HepG2 (cell line): Measurements from ENCODE around the gene PANK2. TPM values are rescaled to one million over a fixed set of nuclear protein-coding genes. Genes with fewer than 3 reads are reported as not detected.

ENCODE experiments used
- AHR ChIP-seq: IDR thresholded peaks from 2 replicates; pipeline ENCODE4 v1.6.1; 2018; ENCODE audit warnings: missing genetic modification reagents, missing compliant biosample characterization
- CAMTA2 ChIP-seq: sonication (generic); formaldehyde crosslinking; IDR thresholded peaks from 2 replicates; pipeline ENCODE4 v1.4.0; 2020; ENCODE audit warnings: mild to moderate bottlenecking, missing genetic modification reagents, borderline replicate concordance
- GPN1 ChIP-seq: sonication (generic); formaldehyde crosslinking; IDR thresholded peaks from 2 replicates; pipeline ENCODE4 v1.5.1; 2020; ENCODE audit warnings: missing genetic modification reagents, borderline replicate concordance
- MAFK ChIP-seq, 2 experiments: IDR thresholded peaks in 1 of 2; conservative IDR thresholded peaks in 1 of 2; 2 replicates each; pipeline ENCODE4 v1.6.1; 2011; ENCODE audit warnings: improper control_type of control experiment in 2 of 2, low read length in 2 of 2
- MIER3 ChIP-seq: IDR thresholded peaks from 2 replicates; pipeline ENCODE4 v1.6.1; 2016; ENCODE audit warnings: missing compliant biosample characterization, borderline replicate concordance
- PTBP1 ChIP-seq: fragments of 200-400 bp; formaldehyde crosslinking; IDR thresholded peaks from 2 replicates; pipeline ENCODE4 v1.6.1; 2018; ENCODE audit warnings: low read length, low read depth; ENCODE audit not compliant: poor library complexity, severe bottlenecking
- RAD51 ChIP-seq: fragments of 450-650 bp; IDR thresholded peaks from 2 replicates; pipeline ENCODE4 v1.6.1; 2016; ENCODE audit warnings: borderline replicate concordance
- SALL1 ChIP-seq: sonication (generic); formaldehyde crosslinking; IDR thresholded peaks from 2 replicates; pipeline ENCODE4 v1.8.0; 2022; ENCODE audit warnings: mild to moderate bottlenecking, missing genetic modification reagents
- SRSF9 ChIP-seq: fragments of 200-400 bp; formaldehyde crosslinking; IDR thresholded peaks from 2 replicates; pipeline ENCODE4 v1.6.1; 2018; ENCODE audit warnings: borderline replicate concordance, mild to moderate bottlenecking, low read depth, low read length; ENCODE audit not compliant: insufficient read depth, poor library complexity, severe bottlenecking
- ZBTB21 ChIP-seq: sonication (generic); formaldehyde crosslinking; IDR thresholded peaks from 2 replicates; pipeline ENCODE4 v1.4.0; 2020; ENCODE audit warnings: missing genetic modification reagents
- ZMYM2 ChIP-seq: sonication (generic); formaldehyde crosslinking; IDR thresholded peaks from 2 replicates; pipeline ENCODE4 v1.8.0; 2022; ENCODE audit warnings: mild to moderate bottlenecking, missing genetic modification reagents
- ZNF207 ChIP-seq: fragments of 450-650 bp; IDR thresholded peaks from 2 replicates; pipeline ENCODE4 v1.6.1; 2016; ENCODE audit warnings: antibody characterized with exemption, borderline replicate concordance
- ZNF234 ChIP-seq: sonication (generic); formaldehyde crosslinking; conservative IDR thresholded peaks from 2 replicates; pipeline ENCODE4 v1.5.1; 2020; ENCODE audit warnings: mild to moderate bottlenecking, missing genetic modification reagents
- ZNF549 ChIP-seq: sonication (generic); formaldehyde crosslinking; IDR thresholded peaks from 2 replicates; pipeline ENCODE4 v1.5.0; 2020; ENCODE audit warnings: missing genetic modification reagents
- ZNF749 ChIP-seq: sonication (generic); formaldehyde crosslinking; IDR thresholded peaks from 2 replicates; pipeline ENCODE4 v1.8.0; 2022; ENCODE audit warnings: mild to moderate bottlenecking, missing genetic modification reagents, moderate library complexity, borderline replicate concordance
- ZNF839 ChIP-seq: sonication (generic); formaldehyde crosslinking; IDR thresholded peaks from 2 replicates; pipeline ENCODE4 v1.4.0; 2020; ENCODE audit warnings: missing genetic modification reagents, mild to moderate bottlenecking, borderline replicate concordance
- ZNF883 ChIP-seq: sonication (generic); formaldehyde crosslinking; IDR thresholded peaks from 2 replicates; pipeline ENCODE4 v1.5.1; 2020; ENCODE audit warnings: mild to moderate bottlenecking, missing genetic modification reagents; ENCODE audit errors: not compliant biosample characterization
- polyA plus RNA-seq, 8 experiments: library from polyadenylated mRNA; depleted of rRNA in 3 of 8; stranded (reverse) in 7 of 8; unstranded in 1 of 8; fragments of >200 nt; fragmentation: Illumina TruSeq in 4 of 8; extraction: Trizol in 4 of 8; gene quantifications; 2 replicates each; pipeline versions ENCODE4 v1.2.1 to v1.2.3, GENCODE V29; 2011 to 2016; ENCODE audit warnings: low read depth in 4 of 8, missing spikeins in 1 of 8, mixed read lengths in 1 of 8; ENCODE audit not compliant: insufficient read depth in 1 of 8
- total RNA-seq, 5 experiments: library from RNA; depleted of rRNA; stranded (reverse); fragments of >200 nt; fragmentation: Illumina TruSeq; extraction: Trizol; gene quantifications; 2 replicates each; pipeline ENCODE4 v1.2.3, GENCODE V29; 2016; ENCODE audit warnings: low read depth in 1 of 5
- TF ChIP-seq, protein P1 (sequence below): sonication (generic); formaldehyde crosslinking; IDR thresholded peaks from 2 replicates; pipeline ENCODE4 v1.4.0; 2020; ENCODE audit warnings: missing genetic modification reagents, borderline replicate concordance
- TF ChIP-seq, protein P2 (sequence below): sonication (generic); formaldehyde crosslinking; IDR thresholded peaks from 2 replicates; pipeline ENCODE4 v1.9.0; 2021; ENCODE audit warnings: mild to moderate bottlenecking, missing genetic modification reagents

The PANK2 gene
- total and polyA plus RNA-seq, 2 of the 13 experiments (the other 11 are each of a cell fraction or from before 2014, with no cell fraction given) = 39.2 to 123 TPM

DNA sequence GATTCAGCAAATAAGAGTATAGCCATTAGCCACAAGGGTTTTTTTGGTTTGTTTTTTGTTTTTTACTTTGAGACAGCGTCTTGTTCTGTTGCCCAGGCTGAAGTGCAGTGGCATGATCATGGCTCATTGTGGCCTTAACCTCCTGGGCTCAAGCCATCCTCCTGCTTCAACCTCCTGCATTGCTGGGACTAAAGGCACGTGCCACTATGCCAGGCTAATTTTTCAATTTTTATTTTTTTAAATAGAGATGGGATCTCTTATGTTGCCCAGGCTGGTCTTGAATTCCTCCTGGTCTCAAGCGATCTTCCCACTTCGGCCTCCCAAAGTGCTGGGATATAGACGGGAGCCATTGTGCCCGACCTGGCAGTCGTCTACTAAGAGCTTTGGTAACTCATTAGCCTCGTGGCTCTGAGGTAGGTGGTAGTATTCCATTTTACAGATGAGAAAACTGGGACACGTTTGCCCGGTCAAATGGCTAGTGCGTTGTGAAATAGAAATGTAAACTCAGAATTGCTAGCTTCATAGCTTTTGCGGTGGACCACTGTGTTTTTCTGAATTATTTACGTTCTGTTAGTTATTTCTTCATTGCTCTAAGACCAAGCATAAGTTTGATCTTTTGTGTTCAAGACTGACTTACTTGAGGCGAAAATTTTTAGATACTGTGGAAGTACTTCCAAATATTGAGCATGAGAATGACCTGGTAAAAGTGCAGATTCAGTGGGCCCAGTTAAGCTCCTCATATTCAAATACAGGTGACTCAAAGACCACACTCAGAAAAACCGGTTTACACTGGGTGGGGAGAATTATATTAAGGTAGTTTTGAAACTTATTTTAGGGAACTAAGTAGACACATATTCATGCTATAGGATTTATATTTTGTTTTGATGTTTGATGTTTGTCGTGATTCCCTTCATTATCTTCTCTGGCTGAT is 2.1 kb downstream of the PANK2 start (continued):
- TF ChIP-seq CAMTA2 (CRISPR knock-in tag) (no peak), MAFK (conservative IDR thresholded peaks at IDR 0.05 in 1 of 2, IDR thresholded peaks at IDR 0.05 in 1 of 2; ENCODE audit: low read length in 2 of 2) (no peak), ZBTB21 (CRISPR knock-in tag) (no peak), ZNF883 (no peak), AHR (no peak), MIER3 (CRISPR knock-in tag) (no peak), ZNF839 (no peak), SRSF9 (no peak), ZMYM2 (CRISPR knock-in tag) (peak; percentile 52; the same call in 1 of the 2 replicates), PTBP1 (no peak), ZNF749 (CRISPR knock-in tag) (no peak), ZNF207 (no peak), GPN1 (no peak), RAD51 (no peak), ZNF549 (CRISPR knock-in tag) (no peak), ZNF234 (CRISPR knock-in tag) (no peak), SALL1 (CRISPR knock-in tag) (0 out of 2 replicates have a peak, but pooled peaks have one; percentile 22)
- TF ChIP-seq, protein P1, sequence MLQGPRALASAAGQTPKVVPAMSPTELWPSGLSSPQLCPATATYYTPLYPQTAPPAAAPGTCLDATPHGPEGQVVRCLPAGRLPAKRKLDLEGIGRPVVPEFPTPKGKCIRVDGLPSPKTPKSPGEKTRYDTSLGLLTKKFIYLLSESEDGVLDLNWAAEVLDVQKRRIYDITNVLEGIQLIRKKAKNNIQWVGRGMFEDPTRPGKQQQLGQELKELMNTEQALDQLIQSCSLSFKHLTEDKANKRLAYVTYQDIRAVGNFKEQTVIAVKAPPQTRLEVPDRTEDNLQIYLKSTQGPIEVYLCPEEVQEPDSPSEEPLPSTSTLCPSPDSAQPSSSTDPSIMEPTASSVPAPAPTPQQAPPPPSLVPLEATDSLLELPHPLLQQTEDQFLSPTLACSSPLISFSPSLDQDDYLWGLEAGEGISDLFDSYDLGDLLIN (CRISPR knock-in tag) = no peak
- TF ChIP-seq, protein P2, sequence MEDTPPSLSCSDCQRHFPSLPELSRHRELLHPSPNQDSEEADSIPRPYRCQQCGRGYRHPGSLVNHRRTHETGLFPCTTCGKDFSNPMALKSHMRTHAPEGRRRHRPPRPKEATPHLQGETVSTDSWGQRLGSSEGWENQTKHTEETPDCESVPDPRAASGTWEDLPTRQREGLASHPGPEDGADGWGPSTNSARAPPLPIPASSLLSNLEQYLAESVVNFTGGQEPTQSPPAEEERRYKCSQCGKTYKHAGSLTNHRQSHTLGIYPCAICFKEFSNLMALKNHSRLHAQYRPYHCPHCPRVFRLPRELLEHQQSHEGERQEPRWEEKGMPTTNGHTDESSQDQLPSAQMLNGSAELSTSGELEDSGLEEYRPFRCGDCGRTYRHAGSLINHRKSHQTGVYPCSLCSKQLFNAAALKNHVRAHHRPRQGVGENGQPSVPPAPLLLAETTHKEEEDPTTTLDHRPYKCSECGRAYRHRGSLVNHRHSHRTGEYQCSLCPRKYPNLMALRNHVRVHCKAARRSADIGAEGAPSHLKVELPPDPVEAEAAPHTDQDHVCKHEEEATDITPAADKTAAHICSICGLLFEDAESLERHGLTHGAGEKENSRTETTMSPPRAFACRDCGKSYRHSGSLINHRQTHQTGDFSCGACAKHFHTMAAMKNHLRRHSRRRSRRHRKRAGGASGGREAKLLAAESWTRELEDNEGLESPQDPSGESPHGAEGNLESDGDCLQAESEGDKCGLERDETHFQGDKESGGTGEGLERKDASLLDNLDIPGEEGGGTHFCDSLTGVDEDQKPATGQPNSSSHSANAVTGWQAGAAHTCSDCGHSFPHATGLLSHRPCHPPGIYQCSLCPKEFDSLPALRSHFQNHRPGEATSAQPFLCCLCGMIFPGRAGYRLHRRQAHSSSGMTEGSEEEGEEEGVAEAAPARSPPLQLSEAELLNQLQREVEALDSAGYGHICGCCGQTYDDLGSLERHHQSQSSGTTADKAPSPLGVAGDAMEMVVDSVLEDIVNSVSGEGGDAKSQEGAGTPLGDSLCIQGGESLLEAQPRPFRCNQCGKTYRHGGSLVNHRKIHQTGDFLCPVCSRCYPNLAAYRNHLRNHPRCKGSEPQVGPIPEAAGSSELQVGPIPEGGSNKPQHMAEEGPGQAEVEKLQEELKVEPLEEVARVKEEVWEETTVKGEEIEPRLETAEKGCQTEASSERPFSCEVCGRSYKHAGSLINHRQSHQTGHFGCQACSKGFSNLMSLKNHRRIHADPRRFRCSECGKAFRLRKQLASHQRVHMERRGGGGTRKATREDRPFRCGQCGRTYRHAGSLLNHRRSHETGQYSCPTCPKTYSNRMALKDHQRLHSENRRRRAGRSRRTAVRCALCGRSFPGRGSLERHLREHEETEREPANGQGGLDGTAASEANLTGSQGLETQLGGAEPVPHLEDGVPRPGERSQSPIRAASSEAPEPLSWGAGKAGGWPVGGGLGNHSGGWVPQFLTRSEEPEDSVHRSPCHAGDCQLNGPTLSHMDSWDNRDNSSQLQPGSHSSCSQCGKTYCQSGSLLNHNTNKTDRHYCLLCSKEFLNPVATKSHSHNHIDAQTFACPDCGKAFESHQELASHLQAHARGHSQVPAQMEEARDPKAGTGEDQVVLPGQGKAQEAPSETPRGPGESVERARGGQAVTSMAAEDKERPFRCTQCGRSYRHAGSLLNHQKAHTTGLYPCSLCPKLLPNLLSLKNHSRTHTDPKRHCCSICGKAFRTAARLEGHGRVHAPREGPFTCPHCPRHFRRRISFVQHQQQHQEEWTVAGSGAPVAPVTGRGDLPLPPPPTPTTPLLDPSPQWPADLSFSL (CRISPR knock-in tag) = no peak
